Activated B cell treated with CpG ODN at 0.5 μM for 24 hours (primary cell): Measurements from ENCODE around the gene FCHSD2. TPM values are rescaled to one million over a fixed set of nuclear protein-coding genes. Genes with fewer than 3 reads are reported as not detected.

Experiments
- ATAC-seq: fragments of 200-7000 bp; cut with Tn5 transposase; one replicate; pipeline ENCODE4 v1.10.0; 2021; ENCODE audit warnings: low read depth, mild to moderate bottlenecking, moderate library complexity
- CTCF ChIA-PET: fragments of 350-600 bp; sonication (Branson Sonifier 250); formaldehyde crosslinking; loops from one replicate; lab custom pipeline; 2021; ENCODE audit warnings: antibody characterized with exemption; lab: Charles Lee
- POLR2A ChIA-PET: fragments of 350-600 bp; sonication (Branson Sonifier 250); formaldehyde crosslinking; loops from one replicate; lab custom pipeline; 2021; ENCODE audit warnings: antibody characterized with exemption; lab: Charles Lee
- DNase-seq: peaks from one replicate; pipeline ENCODE4 v3.0.0; 2022
- H3K27ac Mint-ChIP-seq: one replicate; pipeline ENCODE4 v1.8.0; 2020; ENCODE audit warnings: mixed read lengths
- H3K27me3 Mint-ChIP-seq: one replicate; pipeline ENCODE4 v1.8.0; 2021; ENCODE audit warnings: mixed read lengths
- H3K36me3 Mint-ChIP-seq: one replicate; pipeline ENCODE4 v1.8.0; 2021; ENCODE audit warnings: low read depth, mixed read lengths
- H3K4me1 Mint-ChIP-seq: one replicate; pipeline ENCODE4 v1.8.0; 2021; ENCODE audit warnings: mixed read lengths
- H3K4me3 Mint-ChIP-seq: one replicate; pipeline ENCODE4 v1.8.0; 2020; ENCODE audit warnings: mild to moderate bottlenecking, mixed read lengths
- H3K9me3 Mint-ChIP-seq: one replicate; pipeline ENCODE4 v1.8.0; 2020; ENCODE audit warnings: mixed read lengths
- CTCF ChIP-seq: fragments of 200-600 bp; IDR thresholded peaks from one replicate; pipeline ENCODE4 v1.8.0; 2022; ENCODE audit warnings: antibody characterized with exemption, mild to moderate bottlenecking
- intact Hi-C: fragments of 100-400 bp; cut with micrococcal nuclease; formaldehyde crosslinking; loops from one replicate; pipeline ENCODE4 v1.15.1; 2024
- total RNA-seq: library from RNA; stranded (reverse); gene quantifications from 2 replicates; pipeline ENCODE4 v1.2.3, GENCODE V29; 2022

The FCHSD2 gene
- total RNA-seq, 1 donor from 2014 or later: 207 TPM

GRCh38 chr11:72833083-72833733, 308.9 kb downstream of the FCHSD2 start:
- no peak overlapping the region for H3K4me3 Mint-ChIP-seq
- DNase-seq: no peak
- no peak for ATAC-seq
- peaks cover 11% of the 10 kb centered on the region for H3K4me1 Mint-ChIP-seq
- H3K27me3 Mint-ChIP-seq: no peaks in the 10 kb centered on the region
- ChIA-PET CTCF (interaction anchor here (1.1 to 3.5 kb wide), 4 partner anchors 11 to 344 kb away, joined by 3 to 18 read pairs (median 9); no protein-coding TSS in a partner anchor), POLR2A (interaction anchor here (2.8 kb wide), 1 partner anchor 11 kb away, joined by 7 read pairs; no protein-coding TSS in a partner anchor)
- no peaks in the 10 kb centered on the region for H3K9me3 Mint-ChIP-seq
- no peak for TF ChIP-seq CTCF
- intact Hi-C loops: no loop called here
- H3K27ac Mint-ChIP-seq: peak overlapping the region; percentile 67
- H3K36me3 Mint-ChIP-seq: peaks cover 85% of the 10 kb centered on the region

GRCh38 chr11:72832301-72833082, 309.6 kb downstream of the FCHSD2 start:
- Mint-ChIP-seq H3K27me3 (no peaks in the 10 kb centered on the region), H3K4me1 (peaks cover 18% of the 10 kb centered on the region), H3K9me3 (no peaks in the 10 kb centered on the region), H3K36me3 (peaks cover 79% of the 10 kb centered on the region), H3K27ac (peak overlapping the region; percentile 80), H3K4me3 (no peak overlapping the region)
- no peak for DNase-seq
- ChIA-PET CTCF (interaction anchor here (0.7 to 5.9 kb wide), 20 partner anchors 8 to 458 kb away, joined by 3 to 75 read pairs (median 4); partner anchors contain the start of gene FCHSD2), POLR2A (interaction anchor here (0.6 to 2.8 kb wide), 5 partner anchors 10 to 107 kb away, joined by 3 to 8 read pairs (median 5); no protein-coding TSS in a partner anchor)
- TF ChIP-seq CTCF: no peak
- intact Hi-C loops: no loop called here
- no peak for ATAC-seq

- TF ChIP-seq CTCF: peak; percentile 30
- H3K36me3 Mint-ChIP-seq: peaks cover 77% of the 10 kb centered on the region
- no peak overlapping the region for H3K4me3 Mint-ChIP-seq
- ChIA-PET POLR2A (interaction anchor here (0.6 to 2.8 kb wide), 7 partner anchors 9 to 109 kb away, joined by 3 to 8 read pairs (median 4); no protein-coding TSS in a partner anchor), CTCF (interaction anchor here (0.7 to 5.9 kb wide), 21 partner anchors 8 to 459 kb away, joined by 3 to 75 read pairs (median 4); partner anchors contain the start of gene FCHSD2)
- intact Hi-C loops: loop anchor here (1.0 to 2.0 kb wide), 4 partner anchors 311 to 458 kb away; partner anchors contain the start of gene FCHSD2
- peaks cover 24% of the 10 kb centered on the region for H3K4me1 Mint-ChIP-seq
- H3K27ac Mint-ChIP-seq: peak overlapping the region; percentile 80
- DNase-seq: no peak
- peak; percentile 65 for ATAC-seq
- H3K27me3 Mint-ChIP-seq: no peaks in the 10 kb centered on the region
- no peaks in the 10 kb centered on the region for H3K9me3 Mint-ChIP-seq
Measured at GRCh38 chr11:72831521-72832300, 310.4 kb downstream of the FCHSD2 start.

- peak overlapping the region; percentile 41 for H3K27ac Mint-ChIP-seq
- DNase-seq: no peak
- TF ChIP-seq CTCF: no peak
- ATAC-seq: no peak
- POLR2A ChIA-PET: interaction anchor here (0.8 to 2.1 kb wide), 3 partner anchors 14 to 105 kb away, joined by 4 to 5 read pairs (median 4); no protein-coding TSS in a partner anchor
- no peak overlapping the region for H3K4me3 Mint-ChIP-seq
- intact Hi-C loops: loop anchor here (2.0 to 10.0 kb wide), 2 partner anchors 313 to 555 kb away; partner anchors contain the start of gene FCHSD2
- no peaks in the 10 kb centered on the region for H3K9me3 Mint-ChIP-seq
- H3K36me3 Mint-ChIP-seq: peaks cover 66% of the 10 kb centered on the region
- no peaks in the 10 kb centered on the region for H3K27me3 Mint-ChIP-seq
- peaks cover 24% of the 10 kb centered on the region for H3K4me1 Mint-ChIP-seq
- CTCF ChIA-PET: interaction anchor here (0.7 to 5.9 kb wide), 2 partner anchors 45 to 348 kb away, joined by 3 to 75 read pairs; no protein-coding TSS in a partner anchor
Measured at GRCh38 chr11:72829884-72830533, 312.1 kb downstream of the FCHSD2 start.
